Duodenal mucosa (tissue), 2 donors: ENCODE measurements around the gene PDAP1.
"Not testable (repeated sequence)": the region's sequence is repeated elsewhere in the genome, so short reads cannot be mapped to it uniquely, and the experiment has no call there.

Experiments
- H3K27ac ChIP-seq: one replicate; pipeline ENCODE4 v1.7.0; 2013; ENCODE audit warnings: low read depth, low read length
- H3K27me3 ChIP-seq, 2 donors: one replicate each; pipeline ENCODE4 v1.7.0; 2013; ENCODE audit warnings: low read length in 2 of 2, control low read depth in 1 of 2; ENCODE audit not compliant: insufficient read depth in 2 of 2, control insufficient read depth in 1 of 2
- H3K36me3 ChIP-seq, 2 donors: one replicate each; pipeline ENCODE4 v1.7.0; 2013; ENCODE audit warnings: low read length in 2 of 2, control low read depth in 1 of 2; ENCODE audit not compliant: insufficient read depth in 2 of 2, control insufficient read depth in 1 of 2
- H3K4me1 ChIP-seq, 2 donors: one replicate each; pipeline ENCODE4 v1.7.0; 2013; ENCODE audit warnings: low read length in 2 of 2, control low read depth in 1 of 2; ENCODE audit not compliant: insufficient read depth in 2 of 2, control insufficient read depth in 1 of 2
- H3K4me3 ChIP-seq, 2 donors: one replicate each; pipeline ENCODE4 v1.7.0; 2013; ENCODE audit warnings: low read length in 2 of 2, low read depth in 1 of 2
- H3K9ac ChIP-seq, 2 donors: one replicate each; pipeline ENCODE4 v1.7.0; 2013; ENCODE audit warnings: low read length in 2 of 2, low read depth in 1 of 2
- H3K9me3 ChIP-seq, 2 donors: one replicate each; pipeline ENCODE4 v1.7.0; 2013; ENCODE audit warnings: low read length in 2 of 2, control low read depth in 1 of 2; ENCODE audit not compliant: control insufficient read depth in 1 of 2

The PDAP1 gene

GRCh38 chr7:99448855-99449254, 40.5 kb upstream of the PDAP1 start:
- no peak overlapping the region for H3K4me3 ChIP-seq
- no peaks in the 10 kb centered on the region for H3K4me1 ChIP-seq
- H3K27ac ChIP-seq: no peak overlapping the region
- no peaks in the 10 kb centered on the region for H3K9me3 ChIP-seq
- no peak overlapping the region for H3K9ac ChIP-seq
- no peaks in the 10 kb centered on the region for H3K27me3 ChIP-seq
- H3K36me3 ChIP-seq: peaks cover 33 to 83% of the 10 kb centered on the region in 2 donors

DNA sequence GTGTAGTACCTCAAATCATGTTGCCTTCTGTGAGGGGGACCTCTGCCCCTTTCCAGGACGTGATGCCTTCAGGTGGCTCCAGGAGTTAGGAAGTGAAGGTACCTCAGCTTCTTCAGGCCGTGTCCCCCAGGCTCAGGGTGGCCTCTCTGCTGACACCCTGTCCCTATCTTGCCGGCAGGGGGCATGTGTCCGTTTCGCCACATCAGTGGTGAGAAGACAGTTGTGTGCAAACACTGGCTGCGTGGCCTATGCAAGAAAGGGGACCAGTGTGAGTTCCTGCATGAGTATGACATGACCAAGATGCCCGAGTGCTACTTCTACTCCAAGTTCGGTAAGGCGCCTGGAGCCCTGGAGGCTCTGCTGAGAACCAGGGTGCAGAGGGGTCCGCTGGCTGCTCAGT, 39.5 kb upstream of the PDAP1 start:
- no peak overlapping the region for H3K9ac ChIP-seq
- H3K9me3 ChIP-seq: no peaks in the 10 kb centered on the region
- no peak overlapping the region for H3K27ac ChIP-seq
- no peaks in the 10 kb centered on the region for H3K4me1 ChIP-seq
- H3K36me3 ChIP-seq: peaks cover 30 to 74% of the 10 kb centered on the region in 2 donors
- H3K4me3 ChIP-seq: no peak overlapping the region
- no peaks in the 10 kb centered on the region for H3K27me3 ChIP-seq

GRCh38 chr7:99446096-99446495, 37.7 kb upstream of the PDAP1 start:
- Histone ChIP-seq H3K4me1 (no peaks in the 10 kb centered on the region), H3K4me3 (no peak overlapping the region), H3K9ac (no peak overlapping the region), H3K36me3 (peaks cover 25 to 58% of the 10 kb centered on the region in 2 donors), H3K9me3 (no peaks in the 10 kb centered on the region), H3K27ac (no peak overlapping the region), H3K27me3 (no peaks in the 10 kb centered on the region)

DNA sequence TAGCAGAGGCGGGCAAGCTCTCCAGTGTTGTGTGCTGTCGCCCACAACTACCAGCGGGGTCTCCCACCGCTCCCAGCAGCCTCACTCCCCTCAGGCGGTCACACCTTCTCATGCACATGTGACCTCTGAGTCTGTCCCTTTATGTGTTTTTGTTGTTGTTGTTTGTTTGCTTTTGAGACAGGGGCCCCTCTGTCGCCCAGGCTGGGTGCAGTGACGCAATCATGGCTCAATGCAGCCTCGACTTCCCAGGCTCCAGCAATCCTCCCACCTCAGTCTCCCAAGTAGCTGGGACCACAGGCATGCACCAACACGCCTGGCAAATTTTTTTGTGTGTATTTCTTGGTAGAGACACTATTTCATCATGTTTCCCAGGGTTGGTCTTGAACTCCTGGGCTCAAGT, 31.8 kb upstream of the PDAP1 start:
- Histone ChIP-seq H3K4me1 (peaks cover 9 to 19% of the 10 kb centered on the region in 2 donors), H3K4me3 (peak overlapping the region; percentile 76 to 95), H3K9me3 (no peaks in the 10 kb centered on the region), H3K9ac (peak overlapping the region in 1 of 2 donors; percentile 69), H3K36me3 (peaks cover 2 to 8% of the 10 kb centered on the region in 2 donors), H3K27ac (no peak overlapping the region), H3K27me3 (no peaks in the 10 kb centered on the region)

- no peaks in the 10 kb centered on the region for H3K9me3 ChIP-seq
- H3K27me3 ChIP-seq: no peaks in the 10 kb centered on the region
- H3K4me1 ChIP-seq: peaks cover 9 to 19% of the 10 kb centered on the region in 2 donors
- peak within 1 kb of the TSS; percentile 47 for H3K27ac ChIP-seq
- H3K4me3 ChIP-seq: peak within 1 kb of the TSS; percentile 76 to 95
- peaks cover 2 to 12% of the 10 kb centered on the region in 2 donors for H3K36me3 ChIP-seq
- peak within 1 kb of the TSS; percentile 69 to 87 for H3K9ac ChIP-seq
Measured at GRCh38 chr7:99438573-99439480, 30.4 kb upstream of the PDAP1 start, which contains the start of the genes CPSF4 and PTCD1. CPSF4 (plus strand) TSS chr7:99438943; CDS start chr7:99439083, 140 bp downstream. PTCD1 (minus strand) TSS chr7:99438798; CDS start chr7:99435242, 3,556 bp downstream.

DNA sequence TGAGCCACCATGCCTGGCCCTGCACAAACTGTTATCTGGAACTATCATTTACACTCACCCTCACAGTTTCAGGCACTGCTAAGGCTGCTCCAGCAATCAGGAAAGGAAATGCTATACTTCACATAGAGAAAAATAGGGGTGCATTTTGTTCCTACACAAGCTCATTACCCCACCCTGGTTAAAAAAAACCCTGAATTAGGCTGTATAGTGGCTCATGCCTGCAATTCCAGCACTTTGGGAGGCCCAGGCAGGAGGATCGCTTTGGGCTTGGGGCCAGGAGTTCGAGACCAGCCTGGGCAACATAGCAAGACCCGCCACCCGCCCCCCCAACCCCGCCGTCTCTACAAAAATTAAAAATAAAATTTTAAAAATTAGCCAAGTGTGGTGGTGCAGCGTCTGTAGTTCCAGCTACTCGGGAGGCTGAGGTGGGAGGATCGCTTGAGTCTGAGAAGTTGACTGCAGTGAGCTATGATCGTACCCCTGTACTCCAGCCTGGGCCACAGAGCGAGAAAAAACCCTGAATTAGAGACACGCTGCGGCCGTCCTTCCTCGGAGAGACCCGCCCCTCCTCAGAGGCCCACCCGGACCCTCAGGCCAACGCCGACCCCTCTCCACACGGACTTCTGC, 29.7 kb upstream of the PDAP1 start:
- Histone ChIP-seq H3K4me3 (peak overlapping the region; percentile 76 to 95), H3K27ac (peak overlapping the region; percentile 47), H3K9me3 (no peaks in the 10 kb centered on the region), H3K9ac (peak overlapping the region; percentile 69 to 87), H3K27me3 (no peaks in the 10 kb centered on the region), H3K36me3 (peaks cover 2 to 20% of the 10 kb centered on the region in 2 donors), H3K4me1 (peaks cover 9 to 19% of the 10 kb centered on the region in 2 donors)

DNA sequence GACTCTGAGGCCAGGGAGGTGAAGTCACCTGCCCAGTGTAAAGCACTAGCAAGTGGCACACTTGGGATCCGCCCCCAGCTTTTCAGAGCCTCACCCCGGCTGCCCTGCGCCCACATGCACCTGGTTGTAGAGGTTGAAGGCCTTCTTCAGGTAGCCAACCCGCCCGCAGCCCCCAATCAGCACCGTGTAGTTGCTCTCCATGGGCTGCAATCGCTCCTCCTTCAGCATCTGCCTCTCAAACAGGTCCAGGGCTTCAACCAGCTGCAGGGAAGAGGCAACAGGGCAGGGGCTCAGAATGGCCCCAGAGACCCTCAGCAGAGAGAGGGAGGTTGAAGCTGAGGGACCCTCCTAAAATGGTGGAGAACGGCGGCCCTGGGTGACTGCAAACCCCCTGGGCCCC, 24.8 kb upstream of the PDAP1 start:
- H3K27ac ChIP-seq: no peak overlapping the region
- peaks cover 14 to 55% of the 10 kb centered on the region in 2 donors for H3K36me3 ChIP-seq
- H3K4me3 ChIP-seq: no peak overlapping the region
- H3K9ac ChIP-seq: no peak overlapping the region
- H3K9me3 ChIP-seq: no peaks in the 10 kb centered on the region
- peaks cover 0 to 7% of the 10 kb centered on the region in 2 donors for H3K4me1 ChIP-seq
- no peaks in the 10 kb centered on the region for H3K27me3 ChIP-seq

- not testable (repeated sequence) for H3K9me3 ChIP-seq, H3K4me3 ChIP-seq, H3K27me3 ChIP-seq, H3K4me1 ChIP-seq, H3K9ac ChIP-seq, H3K27ac ChIP-seq
- H3K36me3 ChIP-seq: peaks cover 14 to 55% of the 10 kb centered on the region in 2 donors
Measured at GRCh38 chr7:99431756-99432540, 23.6 kb upstream of the PDAP1 start.

- no peak overlapping the region for H3K27ac ChIP-seq
- no peaks in the 10 kb centered on the region for H3K27me3 ChIP-seq
- H3K4me1 ChIP-seq: no peaks in the 10 kb centered on the region
- peaks cover 14 to 59% of the 10 kb centered on the region in 2 donors for H3K36me3 ChIP-seq
- H3K4me3 ChIP-seq: no peak overlapping the region
- no peaks in the 10 kb centered on the region for H3K9me3 ChIP-seq
- no peak overlapping the region for H3K9ac ChIP-seq
Measured at GRCh38 chr7:99429756-99430155, 21.4 kb upstream of the PDAP1 start.
